ENCODE results near the gene ATXN7.

DNA sequence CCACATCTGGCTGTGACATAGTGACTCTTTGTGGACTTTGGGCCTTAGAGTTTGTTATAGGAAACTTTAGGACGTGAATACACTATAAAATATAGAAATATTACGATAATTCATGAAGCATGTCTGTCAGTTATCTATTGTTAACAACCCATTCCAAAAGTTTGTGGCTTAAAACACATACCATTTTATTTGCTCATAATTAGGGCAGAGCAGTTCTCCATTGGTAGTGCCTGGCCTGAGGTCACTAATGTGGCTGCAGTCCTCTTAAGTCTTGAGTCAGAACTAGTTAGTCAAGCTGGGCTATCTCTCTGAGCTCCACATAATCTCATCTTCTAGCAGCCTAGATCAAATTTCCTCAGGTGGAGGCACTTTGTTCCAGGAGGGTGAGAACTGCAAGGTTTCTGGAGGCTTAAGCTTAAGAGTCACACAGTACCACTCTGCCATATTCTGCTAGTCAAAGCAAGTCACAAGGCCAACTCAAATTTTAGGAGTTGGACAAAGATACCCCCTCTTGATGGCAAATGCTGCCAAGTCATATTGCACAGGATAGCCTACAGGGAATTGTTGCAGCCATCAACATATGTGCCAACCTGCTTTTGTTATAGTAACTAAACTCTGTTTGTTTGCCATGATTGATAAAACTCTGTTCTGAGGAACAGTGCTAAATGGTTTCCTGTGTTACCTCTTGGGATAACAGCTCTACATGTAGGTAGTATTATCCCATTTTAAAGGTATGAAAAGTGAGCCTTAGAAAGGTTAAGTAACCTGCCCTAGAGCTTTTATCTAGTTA is 8.7 kb downstream of the ATXN7 start:
- TF ChIP-seq POLR2A (IDR thresholded peaks at IDR 0.05): no peak
- no peak for TF ChIP-seq CTCF (IDR thresholded peaks at IDR 0.05)
- TF ChIP-seq POLR2AphosphoS5 (IDR thresholded peaks at IDR 0.05): no peak

All from breast epithelium (tissue), 3 donors.